IMR-90 (cell line): ENCODE results near the gene THSD8. TPM values are rescaled to one million over a fixed set of nuclear protein-coding genes. Genes with fewer than 3 reads are reported as not detected.

ENCODE experiments used
- ATAC-seq: fragments of 200-7000 bp; cut with Tn5 transposase; 2 replicates; pipeline ENCODE4 v1.9.1; 2020; ENCODE audit warnings: low read depth, mild to moderate bottlenecking, moderate library complexity
- BruUV-seq: library from RNA; stranded (reverse); fragments of 400-500 nt; replicated peaks from 2 replicates; lab custom pipeline; 2021; lab: Mats Ljungman, UMichigan
- CTCF ChIA-PET: fragments of 300-600 bp; formaldehyde crosslinking; extraction: SDS; loops from one replicate; lab custom pipeline; 2021; ENCODE audit warnings: antibody characterized with exemption; lab: Yijun Ruan, JAX
- POLR2A ChIA-PET: fragments of 300-600 bp; sonication (Branson Sonifier 250); formaldehyde crosslinking; loops from one replicate; lab custom pipeline; 2022; ENCODE audit warnings: antibody characterized with exemption; ENCODE audit not compliant: unreplicated experiment; lab: Charles Lee
- DNase-seq: peaks from one replicate; pipeline ENCODE4 v3.0.0; 2013
- H2AFZ ChIP-seq: replicated peaks from 2 replicates; pipeline ENCODE3; 2013; ENCODE audit warnings: low read length, mild to moderate bottlenecking; ENCODE audit not compliant: poor library complexity
- H2AK5ac ChIP-seq: 2 replicates; pipeline ENCODE4 v1.6.1; 2013; ENCODE audit warnings: low read depth, low read length, inconsistent platforms
- H2AK9ac ChIP-seq: replicated peaks from 2 replicates; pipeline ENCODE3; 2013; ENCODE audit warnings: mild to moderate bottlenecking, low read depth, low read length, moderate library complexity; ENCODE audit not compliant: poor library complexity
- H2BK120ac ChIP-seq: 2 replicates; pipeline ENCODE4 v1.6.1; 2013; ENCODE audit warnings: low read depth, low read length, inconsistent platforms
- H2BK15ac ChIP-seq: 3 replicates; pipeline ENCODE4 v1.6.1; 2013; ENCODE audit warnings: low read depth, low read length, inconsistent platforms
- H2BK20ac ChIP-seq: 2 replicates; pipeline ENCODE4 v1.6.1; 2013; ENCODE audit warnings: low read depth, mild to moderate bottlenecking, inconsistent platforms, low read length, moderate library complexity
- H2BK5ac ChIP-seq: 2 replicates; pipeline ENCODE4 v1.6.1; 2013; ENCODE audit warnings: mild to moderate bottlenecking, low read depth, low read length, inconsistent platforms; ENCODE audit not compliant: poor library complexity, severe bottlenecking
- H3K14ac ChIP-seq: replicated peaks from 2 replicates; pipeline ENCODE4 v1.6.1; 2013; ENCODE audit warnings: low read depth, low read length, inconsistent platforms
- H3K18ac ChIP-seq: 2 replicates; pipeline ENCODE4 v1.6.1; 2013; ENCODE audit warnings: low read depth, low read length, control low read depth
- H3K23ac ChIP-seq: 2 replicates; pipeline ENCODE4 v1.6.1; 2013; ENCODE audit warnings: low read depth, low read length, inconsistent platforms
- H3K27ac ChIP-seq: 2 replicates; pipeline ENCODE4 v1.5.1; 2013; ENCODE audit warnings: mild to moderate bottlenecking, control low read depth, low read length; ENCODE audit not compliant: insufficient read depth
- H3K27me3 ChIP-seq: 2 replicates; pipeline ENCODE4 v1.6.1; 2013; ENCODE audit warnings: low read length; ENCODE audit not compliant: control insufficient read depth, insufficient read depth
- H3K36me3 ChIP-seq: 2 replicates; pipeline ENCODE4 v1.6.1; 2013; ENCODE audit warnings: low read length, mixed read lengths; ENCODE audit not compliant: control insufficient read depth, insufficient read depth
- H3K4ac ChIP-seq: 2 replicates; pipeline ENCODE4 v1.6.1; 2013; ENCODE audit warnings: low read depth, low read length, inconsistent platforms
- H3K4me1 ChIP-seq: 2 replicates; pipeline ENCODE4 v1.6.1; 2013; ENCODE audit warnings: low read length, mixed read lengths; ENCODE audit not compliant: control insufficient read depth, insufficient read depth
- H3K4me2 ChIP-seq: 2 replicates; pipeline ENCODE4 v1.6.1; 2013; ENCODE audit warnings: low read depth, mild to moderate bottlenecking, control low read depth, low read length, moderate library complexity
- H3K4me3 ChIP-seq: 2 replicates; pipeline ENCODE4 v1.5.1; 2013; ENCODE audit warnings: low read depth, mild to moderate bottlenecking, control low read depth, low read length, moderate library complexity; ENCODE audit not compliant: insufficient read depth
- H3K56ac ChIP-seq: 2 replicates; pipeline ENCODE4 v1.6.1; 2013; ENCODE audit warnings: low read length, inconsistent platforms; ENCODE audit not compliant: insufficient read depth; ENCODE audit errors: extremely low read depth
- H3K79me1 ChIP-seq, 2 experiments: 2 replicates each; pipeline ENCODE4 v1.6.1; 2013; ENCODE audit warnings: low read length in 2 of 2, inconsistent platforms in 1 of 2, low read depth in 1 of 2
- H3K9ac ChIP-seq: 2 replicates; pipeline ENCODE4 v1.6.1; 2013; ENCODE audit warnings: low read depth, low read length, control low read depth
- H3K9me1 ChIP-seq: 2 replicates; pipeline ENCODE4 v1.6.1; 2013; ENCODE audit warnings: low read length, inconsistent platforms; ENCODE audit not compliant: insufficient read depth
- H3K9me3 ChIP-seq: 2 replicates; pipeline ENCODE4 v1.6.1; 2013; ENCODE audit warnings: low read length; ENCODE audit not compliant: control insufficient read depth, insufficient read depth
- H4K20me1 ChIP-seq: 2 replicates; pipeline ENCODE4 v1.6.1; 2013; ENCODE audit warnings: low read length, inconsistent platforms; ENCODE audit not compliant: insufficient read depth
- H4K5ac ChIP-seq: 2 replicates; pipeline ENCODE4 v1.6.1; 2013; ENCODE audit warnings: mild to moderate bottlenecking, low read depth, low read length, control low read depth
- H4K8ac ChIP-seq, 2 experiments: 2 replicates each; pipeline ENCODE4 v1.6.1; 2013; ENCODE audit warnings: low read depth in 2 of 2, low read length in 2 of 2, control low read depth in 1 of 2, inconsistent platforms in 1 of 2
- H4K91ac ChIP-seq: 2 replicates; pipeline ENCODE4 v1.6.1; 2013; ENCODE audit warnings: low read depth, low read length, inconsistent platforms; ENCODE audit not compliant: insufficient read depth
- BHLHE40 ChIP-seq: fragments of 150-350 bp; IDR thresholded peaks from 2 replicates; pipeline ENCODE4 v1.6.1; 2016; ENCODE audit warnings: mild to moderate bottlenecking, low read depth, low read length
- CEBPB ChIP-seq: IDR thresholded peaks from 2 replicates; pipeline ENCODE4 v1.6.1; 2012; ENCODE audit warnings: low read depth, low read length, improper control_type of control experiment
- ELK1 ChIP-seq: fragments of 150-350 bp; IDR thresholded peaks from 2 replicates; pipeline ENCODE4 v1.6.1; 2016; ENCODE audit warnings: low read depth, mild to moderate bottlenecking, low read length, moderate library complexity, borderline replicate concordance
- FOS ChIP-seq: fragments of 150-350 bp; IDR thresholded peaks from 2 replicates; pipeline ENCODE4 v1.6.1; 2016; ENCODE audit warnings: low read depth, low read length
- MAFK ChIP-seq: IDR thresholded peaks from 2 replicates; pipeline ENCODE4 v1.6.1; 2012; ENCODE audit warnings: low read depth, low read length, improper control_type of control experiment
- MAZ ChIP-seq: IDR thresholded peaks from 2 replicates; pipeline ENCODE4 v1.6.1; 2012; ENCODE audit warnings: low read depth, mild to moderate bottlenecking, low read length, improper control_type of control experiment, moderate library complexity, borderline replicate concordance
- MXI1 ChIP-seq: IDR thresholded peaks from 2 replicates; pipeline ENCODE4 v1.6.1; 2012; ENCODE audit warnings: low read depth, mild to moderate bottlenecking, low read length, moderate library complexity, borderline replicate concordance
- NFE2L2 ChIP-seq: fragments of 150-350 bp; IDR thresholded peaks from 2 replicates; pipeline ENCODE4 v1.6.1; 2016; ENCODE audit warnings: low read depth, mild to moderate bottlenecking, low read length
- POLR2A ChIP-seq: IDR thresholded peaks from 2 replicates; pipeline ENCODE4 v1.6.1; 2012; ENCODE audit warnings: mild to moderate bottlenecking, low read depth, low read length
- RAD21 ChIP-seq: IDR thresholded peaks from 2 replicates; pipeline ENCODE4 v1.6.1; 2012; ENCODE audit warnings: low read length, improper control_type of control experiment
- RCOR1 ChIP-seq: IDR thresholded peaks from 2 replicates; pipeline ENCODE4 v1.6.1; 2012; ENCODE audit warnings: mild to moderate bottlenecking, low read length, improper control_type of control experiment; ENCODE audit not compliant: insufficient replicate concordance
- RFX5 ChIP-seq: IDR thresholded peaks from 2 replicates; pipeline ENCODE4 v1.8.0; 2012; ENCODE audit warnings: low read depth, mild to moderate bottlenecking, low read length, moderate library complexity
- WGBS, 2 experiments: methylation state at CpG; one replicate each; pipeline versions ENCODE4 v1.1.5 to v1.1.7; 2013; ENCODE audit warnings: missing lambda C conversion rate in 2 of 2; ENCODE audit not compliant: insufficient read length in 1 of 2; ENCODE audit errors: extremely low coverage in 2 of 2; 5-methylcytosine and 5-hydroxymethylcytosine counted together
- dilution Hi-C: fragments of 300-500 bp; cut with HindIII; formaldehyde crosslinking; loops from one replicate; pipeline ENCODE4 v1.14.3; 2018; ENCODE audit warnings: low sequenced_read_pairs; ENCODE audit not compliant: unreplicated experiment
- in situ Hi-C: fragments of 300-500 bp; cut with MboI; formaldehyde crosslinking; loops from 3 replicates; pipeline ENCODE4 v1.14.3; 2019; ENCODE audit warnings: low sequenced_read_pairs, inconsistent platforms, mixed read lengths
- intact Hi-C: fragments of 100-400 bp; cut with micrococcal nuclease; formaldehyde crosslinking; loops from 2 replicates; pipeline ENCODE4 v1.10.0; 2022
- polyA plus RNA-seq, 3 experiments: library from polyadenylated mRNA; depleted of rRNA; stranded (reverse); fragments of >200 nt; gene quantifications; 2 replicates each; pipeline ENCODE4 v1.2.3, GENCODE V29; 2012; ENCODE audit warnings: low replicate concordance in 1 of 3
- total RNA-seq: library from RNA; depleted of rRNA; stranded (reverse); fragments of >200 nt; gene quantifications from 2 replicates; pipeline ENCODE4 v1.2.3, GENCODE V29; 2012
- TF ChIP-seq, protein P1 (sequence below): fragments of 150-350 bp; IDR thresholded peaks from 2 replicates; pipeline ENCODE4 v1.6.1; 2017; ENCODE audit warnings: mild to moderate bottlenecking, antibody characterized with exemption, low read length, low read depth
- TF ChIP-seq, protein P2 (sequence below): conservative IDR thresholded peaks from 2 replicates; pipeline ENCODE4 v1.5.1; 2012; ENCODE audit warnings: mild to moderate bottlenecking, low read depth, low read length, improper control_type of control experiment

The THSD8 gene
- total and polyA plus RNA-seq, 2 of the 4 experiments (the other 2 are of a cell fraction) = 0.68 TPM; not detected in 1

DNA sequence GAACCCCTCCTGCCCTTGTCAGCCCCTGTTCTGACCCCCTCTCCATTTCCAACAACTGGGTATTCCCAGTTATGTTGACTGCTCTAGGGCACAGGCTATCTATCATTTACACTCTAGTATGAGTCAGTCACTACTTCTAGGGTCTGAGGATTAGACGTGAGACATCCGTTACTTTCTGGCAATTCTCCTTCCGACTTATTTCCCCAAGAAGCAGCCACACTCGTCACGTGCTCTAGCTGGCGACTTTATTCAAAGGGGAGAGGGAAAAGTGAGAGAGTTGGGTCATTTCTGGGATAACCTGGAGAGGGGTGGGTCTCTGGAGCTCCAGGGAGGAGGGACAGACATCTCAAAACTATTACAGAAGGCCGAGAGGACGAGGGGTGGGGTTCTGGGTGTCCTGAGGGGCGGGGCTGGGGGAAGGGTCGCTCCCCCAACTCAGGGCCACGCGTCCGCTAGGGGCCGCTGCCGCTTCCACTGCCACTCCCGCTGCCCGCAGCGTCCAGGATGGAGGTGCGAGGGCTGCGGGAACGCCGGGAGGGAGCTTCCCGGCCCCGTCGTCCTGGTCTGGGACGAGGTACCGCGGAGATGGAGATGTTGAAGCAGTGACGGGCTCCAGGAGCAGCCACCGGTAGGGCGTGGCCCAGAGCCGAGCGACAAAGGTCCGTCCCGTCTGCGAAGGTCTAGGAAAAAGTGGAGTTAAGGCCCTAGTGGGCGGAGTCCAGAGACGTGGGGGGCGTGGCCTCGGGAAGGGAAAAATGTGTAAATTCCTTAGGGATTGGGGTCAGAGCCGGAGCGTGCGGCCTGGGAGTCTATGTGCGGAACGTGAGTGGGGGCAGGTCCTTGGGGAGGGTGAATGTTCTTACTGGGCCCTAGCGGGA is 23.6 kb downstream of the THSD8 start:
- H4K20me1 ChIP-seq = no peaks in the 10 kb centered on the region
- H4K91ac ChIP-seq = no peak overlapping the region
- no peaks in the 10 kb centered on the region for H3K4me1 ChIP-seq
- in situ Hi-C loops = no loop called here
- ATAC-seq (peak; percentile 50), DNase-seq (no peak)
- H2BK120ac ChIP-seq = no peak overlapping the region
- POLR2A ChIA-PET = no interaction called here
- no peak overlapping the region for H2BK15ac ChIP-seq
- H3K9ac ChIP-seq = no peak overlapping the region
- intact Hi-C loops = no loop called here
- no peak overlapping the region for H3K4ac ChIP-seq
- no peaks in the 10 kb centered on the region for H3K9me3 ChIP-seq
- no peak overlapping the region for H4K5ac ChIP-seq
- no peak overlapping the region for H3K27ac ChIP-seq
- peak overlapping the region; percentile 92 for H2AFZ ChIP-seq
- no peak overlapping the region for H2BK5ac ChIP-seq
- dilution Hi-C loops = no loop called here
- H3K56ac ChIP-seq = no peak overlapping the region
- 8% methylated on average over 11 of the region's 46 CpGs; no CpG with 5 or more reads in 1 of the 2 experiments for WGBS, 2 experiments
- H2BK20ac ChIP-seq = no peak overlapping the region
- H2AK5ac ChIP-seq = no peak overlapping the region
- CTCF ChIA-PET = no interaction called here
- H3K79me1 ChIP-seq = no peaks in the 10 kb centered on the region
- H3K4me3 ChIP-seq = no peak overlapping the region
- H3K36me3 ChIP-seq = no peaks in the 10 kb centered on the region
- no TSS peak for BruUV-seq
- no peak overlapping the region for H4K8ac ChIP-seq
- H3K23ac ChIP-seq = no peak overlapping the region
- H3K14ac ChIP-seq = no peak overlapping the region
- no peak overlapping the region for H2AK9ac ChIP-seq
- H3K18ac ChIP-seq = no peak overlapping the region
- H3K4me2 ChIP-seq = no peak overlapping the region; the same call in 1 of the 2 replicates
- H3K27me3 ChIP-seq = peaks cover 1% of the 10 kb centered on the region; the same call in 1 of the 2 replicates
- H3K9me1 ChIP-seq = no peaks in the 10 kb centered on the region
- TF ChIP-seq, protein P1, sequence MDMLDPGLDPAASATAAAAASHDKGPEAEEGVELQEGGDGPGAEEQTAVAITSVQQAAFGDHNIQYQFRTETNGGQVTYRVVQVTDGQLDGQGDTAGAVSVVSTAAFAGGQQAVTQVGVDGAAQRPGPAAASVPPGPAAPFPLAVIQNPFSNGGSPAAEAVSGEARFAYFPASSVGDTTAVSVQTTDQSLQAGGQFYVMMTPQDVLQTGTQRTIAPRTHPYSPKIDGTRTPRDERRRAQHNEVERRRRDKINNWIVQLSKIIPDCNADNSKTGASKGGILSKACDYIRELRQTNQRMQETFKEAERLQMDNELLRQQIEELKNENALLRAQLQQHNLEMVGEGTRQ = peak; percentile 32; the same call in 1 of the 2 replicates
- no peak for TF ChIP-seq POLR2A
- no peak for TF ChIP-seq FOS
- TF ChIP-seq ELK1 = no peak
- no peak for TF ChIP-seq RCOR1
- no peak for TF ChIP-seq MAZ
- TF ChIP-seq RAD21 = no peak
- no peak for TF ChIP-seq RFX5
- TF ChIP-seq BHLHE40 = peak; percentile 38; the same call in 1 of the 2 replicates
- no peak for TF ChIP-seq NFE2L2
- TF ChIP-seq CEBPB = no peak
- TF ChIP-seq MXI1 = no peak
- TF ChIP-seq, protein P2, sequence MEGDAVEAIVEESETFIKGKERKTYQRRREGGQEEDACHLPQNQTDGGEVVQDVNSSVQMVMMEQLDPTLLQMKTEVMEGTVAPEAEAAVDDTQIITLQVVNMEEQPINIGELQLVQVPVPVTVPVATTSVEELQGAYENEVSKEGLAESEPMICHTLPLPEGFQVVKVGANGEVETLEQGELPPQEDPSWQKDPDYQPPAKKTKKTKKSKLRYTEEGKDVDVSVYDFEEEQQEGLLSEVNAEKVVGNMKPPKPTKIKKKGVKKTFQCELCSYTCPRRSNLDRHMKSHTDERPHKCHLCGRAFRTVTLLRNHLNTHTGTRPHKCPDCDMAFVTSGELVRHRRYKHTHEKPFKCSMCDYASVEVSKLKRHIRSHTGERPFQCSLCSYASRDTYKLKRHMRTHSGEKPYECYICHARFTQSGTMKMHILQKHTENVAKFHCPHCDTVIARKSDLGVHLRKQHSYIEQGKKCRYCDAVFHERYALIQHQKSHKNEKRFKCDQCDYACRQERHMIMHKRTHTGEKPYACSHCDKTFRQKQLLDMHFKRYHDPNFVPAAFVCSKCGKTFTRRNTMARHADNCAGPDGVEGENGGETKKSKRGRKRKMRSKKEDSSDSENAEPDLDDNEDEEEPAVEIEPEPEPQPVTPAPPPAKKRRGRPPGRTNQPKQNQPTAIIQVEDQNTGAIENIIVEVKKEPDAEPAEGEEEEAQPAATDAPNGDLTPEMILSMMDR = peak; percentile 32
- TF ChIP-seq MAFK = no peak
